Endothelial cell of umbilical vein (primary cell): ENCODE data around the gene TESK2. TPM values are rescaled to one million over a fixed set of nuclear protein-coding genes. Genes with fewer than 3 reads are reported as not detected.

Experiments used
- BruUV-seq: library from RNA; stranded (reverse); fragments of 400-500 nt; replicated peaks from 2 replicates; lab custom pipeline; 2021; lab: Mats Ljungman, UMichigan
- CTCF ChIA-PET: fragments of 300-600, 350-600 bp; sonication (Branson Sonifier 250); formaldehyde crosslinking; loops from one replicate; lab custom pipeline; 2021; ENCODE audit warnings: antibody characterized with exemption, inconsistent platforms; lab: Charles Lee
- POLR2A ChIA-PET: fragments of 300-600, 350-600 bp; sonication (Branson Sonifier 250); formaldehyde crosslinking; loops from one replicate; lab custom pipeline; 2021; ENCODE audit warnings: antibody characterized with exemption, inconsistent platforms; lab: Charles Lee
- DNase-seq: peaks from one replicate; pipeline ENCODE4 v3.0.0-alpha.2; 2011; ENCODE audit warnings: low read depth, low spot score
- FAIRE-seq: peaks from 2 replicates; lab custom pipeline; 2011; peaks lifted over from hg19 to GRCh38; lab: Jason Lieb, UNC
- H2AFZ ChIP-seq: 2 replicates; pipeline ENCODE4 v1.6.0; 2012; ENCODE audit warnings: low read depth, low read length, control low read depth, inconsistent platforms
- H3K27ac ChIP-seq: 2 replicates; pipeline ENCODE4 v1.5.1; 2011; ENCODE audit warnings: low read depth, mild to moderate bottlenecking, control low read depth, low read length, moderate library complexity; ENCODE audit not compliant: insufficient read depth
- H3K27me3 ChIP-seq, 2 experiments: 2 replicates each; pipeline versions ENCODE4 v1.6.0 to v1.6.1; 2011; ENCODE audit warnings: low read length in 2 of 2, mixed read lengths in 1 of 2; ENCODE audit not compliant: control insufficient read depth in 2 of 2, insufficient read depth in 2 of 2
- H3K36me3 ChIP-seq, 2 experiments: 2 replicates in 1 of 2; 3 replicates in 1 of 2; pipeline ENCODE4 v1.5.1; 2011; ENCODE audit warnings: low read length in 2 of 2, mild to moderate bottlenecking in 1 of 2, moderate library complexity in 1 of 2; ENCODE audit not compliant: control insufficient read depth in 2 of 2, insufficient read depth in 2 of 2; ENCODE audit errors: extremely low read depth in 1 of 2
- H3K4me1 ChIP-seq: 3 replicates; pipeline ENCODE4 v1.5.1; 2011; ENCODE audit warnings: mild to moderate bottlenecking, low read length; ENCODE audit not compliant: control insufficient read depth, insufficient read depth; ENCODE audit errors: extremely low read depth
- H3K4me2 ChIP-seq: 2 replicates; pipeline ENCODE4 v1.6.1; 2011; ENCODE audit warnings: low read length, control low read depth, mixed read lengths; ENCODE audit not compliant: insufficient read depth
- H3K4me3 ChIP-seq, 3 experiments: fragments of 200-600 bp in 1 of 3; sonication (generic), shearing (Covaris generic) in 1 of 3; replicated peaks in 1 of 3; 2 replicates each; pipeline ENCODE4 v1.5.1; 2011 to 2016; ENCODE audit warnings: control low read depth in 3 of 3, low read length in 3 of 3, mild to moderate bottlenecking in 2 of 3, inconsistent platforms in 1 of 3, low read depth in 1 of 3, moderate library complexity in 1 of 3; ENCODE audit not compliant: insufficient read depth in 1 of 3
- H3K79me2 ChIP-seq: 2 replicates; pipeline ENCODE4 v1.6.0; 2012; ENCODE audit warnings: low read length, inconsistent platforms; ENCODE audit not compliant: control insufficient read depth, insufficient read depth
- H3K9ac ChIP-seq: replicated peaks from 2 replicates; pipeline ENCODE3; 2011; ENCODE audit warnings: low read length, control low read depth; ENCODE audit not compliant: insufficient read depth; ENCODE audit errors: extremely low read depth
- H3K9me1 ChIP-seq: replicated peaks from 3 replicates; pipeline ENCODE4 v1.6.0; 2011; ENCODE audit warnings: mild to moderate bottlenecking, low read length; ENCODE audit not compliant: control insufficient read depth, insufficient read depth; ENCODE audit errors: extremely low read depth
- H3K9me3 ChIP-seq: replicated peaks from 2 replicates; pipeline ENCODE4 v1.5.1; 2012; ENCODE audit warnings: low read length, inconsistent platforms; ENCODE audit not compliant: control insufficient read depth, insufficient read depth
- H4K20me1 ChIP-seq: replicated peaks from 2 replicates; pipeline ENCODE3; 2011; ENCODE audit warnings: mild to moderate bottlenecking, low read length; ENCODE audit not compliant: control insufficient read depth, insufficient read depth; ENCODE audit errors: extremely low read depth
- EZH2 ChIP-seq: IDR thresholded peaks from 2 replicates; pipeline ENCODE4 v1.6.1; 2012; ENCODE audit warnings: borderline replicate concordance, low read depth, mild to moderate bottlenecking, moderate library complexity, low read length, inconsistent platforms; ENCODE audit not compliant: severe bottlenecking
- GATA2 ChIP-seq: IDR thresholded peaks from 2 replicates; pipeline ENCODE4 v1.7.0; 2011; ENCODE audit warnings: low read depth, mild to moderate bottlenecking, moderate library complexity, mixed read lengths, low read length; ENCODE audit not compliant: insufficient read length, insufficient read depth
- JUN ChIP-seq: IDR thresholded peaks from 2 replicates; pipeline ENCODE4 v1.6.1; 2011; ENCODE audit warnings: borderline replicate concordance, low read depth; ENCODE audit not compliant: insufficient read length, insufficient read depth
- MYC ChIP-seq: IDR thresholded peaks from one replicate; pipeline ENCODE4 v1.6.1; 2011; ENCODE audit warnings: mild to moderate bottlenecking, low read depth, low read length
- POLR2A ChIP-seq: IDR thresholded peaks from 2 replicates; pipeline ENCODE4 v1.6.1; 2012; ENCODE audit warnings: low read depth, mild to moderate bottlenecking, control low read depth, low read length
- POLR2AphosphoS5 ChIP-seq: IDR thresholded peaks from 2 replicates; pipeline ENCODE4 v1.6.1; 2012; ENCODE audit warnings: low read depth, mild to moderate bottlenecking, control low read depth, low read length, moderate library complexity; ENCODE audit not compliant: insufficient read depth
- dilution Hi-C: fragments of 300-500 bp; cut with MboI; formaldehyde crosslinking; loops from one replicate; pipeline ENCODE4 v1.15.0; 2019; ENCODE audit warnings: low sequenced_read_pairs; ENCODE audit not compliant: extremely low pct_ligation_motif_present
- intact Hi-C: fragments of 100-400 bp; cut with micrococcal nuclease; formaldehyde crosslinking; loops from one replicate; pipeline ENCODE4 v1.10.0; 2022
- polyA plus RNA-seq, 4 experiments: library from polyadenylated mRNA; depleted of rRNA in 3 of 4; stranded (reverse) in 3 of 4; unstranded in 1 of 4; fragments of >200 nt; gene quantifications; 2 replicates each; pipeline versions ENCODE4 v1.2.1 to v1.2.3, GENCODE V29; 2011 to 2012; ENCODE audit warnings: missing spikeins in 1 of 4
- total RNA-seq: library from RNA; stranded (reverse); gene quantifications from 2 replicates; pipeline ENCODE4 v1.2.3, GENCODE V29; 2021
- TF ChIP-seq, protein P1 (sequence below), 2 donors: IDR thresholded peaks; 1 replicate in 1 of 2; 2 replicates in 1 of 2; pipeline ENCODE4 v1.5.1; 2011; ENCODE audit warnings: low read length in 2 of 2, mild to moderate bottlenecking in 2 of 2, moderate library complexity in 2 of 2, control low read depth in 1 of 2, inconsistent platforms in 1 of 2, low read depth in 1 of 2; ENCODE audit not compliant: insufficient read depth in 1 of 2; ENCODE audit errors: extremely low read depth in 1 of 2
- TF ChIP-seq, protein P2 (sequence below): IDR thresholded peaks from 2 replicates; pipeline ENCODE4 v1.6.1; 2011; ENCODE audit not compliant: insufficient read depth, insufficient read length

The TESK2 gene
- total and polyA plus RNA-seq, 2 donors (not counting 3 experiments of a cell fraction or from before 2014, with no cell fraction given): 2.1 to 2.6 TPM

DNA sequence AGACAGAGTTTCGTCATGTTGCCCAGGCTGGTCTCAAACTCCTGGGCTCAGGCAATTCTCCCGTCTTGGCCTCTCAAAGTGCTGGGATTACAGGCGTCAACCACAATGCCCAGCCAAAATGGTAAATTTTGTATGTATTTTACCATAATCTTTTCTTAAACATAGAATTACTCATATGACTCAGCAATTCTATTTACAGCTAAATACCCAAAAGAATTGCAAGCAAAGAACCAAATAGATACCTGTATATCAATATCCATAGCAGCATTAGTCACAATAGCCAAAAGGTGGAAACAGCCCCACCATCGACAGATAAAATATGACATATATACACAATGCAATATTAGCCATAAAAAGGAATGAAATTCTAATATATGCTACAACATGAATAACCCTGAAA is 36.5 kb downstream of the TESK2 start:
- FAIRE-seq: no peak
- no peaks in the 10 kb centered on the region for H3K27me3 ChIP-seq
- BruUV-seq: no TSS peak

More for the DNA sequence above, 36.5 kb downstream of the TESK2 start:
- DNase-seq: no peak
- H3K4me3 ChIP-seq: no peak overlapping the region
- intact Hi-C loops (no loop called here), dilution Hi-C loops (no loop called here)
- H3K4me1 ChIP-seq: no peaks in the 10 kb centered on the region
- no peak overlapping the region for H3K9ac ChIP-seq
- no peak overlapping the region for H3K4me2 ChIP-seq
- H3K9me3 ChIP-seq: no peaks in the 10 kb centered on the region
- H2AFZ ChIP-seq: no peak overlapping the region
- no peaks in the 10 kb centered on the region for H4K20me1 ChIP-seq
- H3K79me2 ChIP-seq: no peaks in the 10 kb centered on the region
- ChIA-PET POLR2A (no interaction called here), CTCF (no interaction called here)
- H3K9me1 ChIP-seq: no peaks in the 10 kb centered on the region
- H3K27ac ChIP-seq: no peak overlapping the region
- no peaks in the 10 kb centered on the region for H3K36me3 ChIP-seq
- TF ChIP-seq EZH2: no peak
- no peak for TF ChIP-seq POLR2AphosphoS5
- TF ChIP-seq MYC: no peak
- no peak for TF ChIP-seq JUN
- no peak for TF ChIP-seq GATA2
- TF ChIP-seq, protein P1, sequence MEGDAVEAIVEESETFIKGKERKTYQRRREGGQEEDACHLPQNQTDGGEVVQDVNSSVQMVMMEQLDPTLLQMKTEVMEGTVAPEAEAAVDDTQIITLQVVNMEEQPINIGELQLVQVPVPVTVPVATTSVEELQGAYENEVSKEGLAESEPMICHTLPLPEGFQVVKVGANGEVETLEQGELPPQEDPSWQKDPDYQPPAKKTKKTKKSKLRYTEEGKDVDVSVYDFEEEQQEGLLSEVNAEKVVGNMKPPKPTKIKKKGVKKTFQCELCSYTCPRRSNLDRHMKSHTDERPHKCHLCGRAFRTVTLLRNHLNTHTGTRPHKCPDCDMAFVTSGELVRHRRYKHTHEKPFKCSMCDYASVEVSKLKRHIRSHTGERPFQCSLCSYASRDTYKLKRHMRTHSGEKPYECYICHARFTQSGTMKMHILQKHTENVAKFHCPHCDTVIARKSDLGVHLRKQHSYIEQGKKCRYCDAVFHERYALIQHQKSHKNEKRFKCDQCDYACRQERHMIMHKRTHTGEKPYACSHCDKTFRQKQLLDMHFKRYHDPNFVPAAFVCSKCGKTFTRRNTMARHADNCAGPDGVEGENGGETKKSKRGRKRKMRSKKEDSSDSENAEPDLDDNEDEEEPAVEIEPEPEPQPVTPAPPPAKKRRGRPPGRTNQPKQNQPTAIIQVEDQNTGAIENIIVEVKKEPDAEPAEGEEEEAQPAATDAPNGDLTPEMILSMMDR (IDR thresholded peaks at IDR 0.05; ENCODE audit: extremely low read depth in 1 of 2, insufficient read depth in 1 of 2, low read depth in 1 of 2, low read length in 2 of 2): no peak
- TF ChIP-seq, protein P2, sequence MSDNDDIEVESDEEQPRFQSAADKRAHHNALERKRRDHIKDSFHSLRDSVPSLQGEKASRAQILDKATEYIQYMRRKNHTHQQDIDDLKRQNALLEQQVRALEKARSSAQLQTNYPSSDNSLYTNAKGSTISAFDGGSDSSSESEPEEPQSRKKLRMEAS: no peak
- TF ChIP-seq POLR2A: no peak
